GM19463 (cell line): ENCODE data around the gene MYO18B.

Experiments
- ATAC-seq: cut with Tn5 transposase; IDR thresholded peaks from one replicate; pipeline ENCODE4 v1.9.1; 2021; ENCODE audit warnings: mild to moderate bottlenecking, moderate library complexity; ENCODE audit not compliant: unreplicated experiment

MYO18B gene

DNA sequence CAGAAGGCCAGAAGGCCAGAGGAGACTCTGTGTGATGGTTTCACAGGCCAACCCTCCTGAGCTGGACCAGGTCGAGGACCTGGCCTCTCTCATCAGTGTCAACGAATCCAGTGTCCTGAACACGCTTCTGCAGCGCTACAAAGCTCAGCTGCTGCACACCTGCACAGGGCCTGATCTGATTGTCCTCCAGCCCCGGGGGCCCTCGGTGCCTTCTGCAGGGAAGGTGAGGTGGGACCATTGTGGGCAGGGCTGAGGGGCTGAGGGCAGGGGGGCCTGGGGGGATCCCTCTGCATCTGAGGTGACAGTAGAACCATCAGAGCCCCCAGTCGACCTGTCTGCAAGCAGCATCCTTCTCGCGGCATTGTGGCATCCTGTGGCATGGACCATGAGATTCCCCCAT lies 30.3 kb downstream of the MYO18B start:
- ATAC-seq, result no peak

- no peak for ATAC-seq
Observed at GRCh38 chr22:25774575-25775026, 32.6 kb downstream of the MYO18B start.

DNA sequence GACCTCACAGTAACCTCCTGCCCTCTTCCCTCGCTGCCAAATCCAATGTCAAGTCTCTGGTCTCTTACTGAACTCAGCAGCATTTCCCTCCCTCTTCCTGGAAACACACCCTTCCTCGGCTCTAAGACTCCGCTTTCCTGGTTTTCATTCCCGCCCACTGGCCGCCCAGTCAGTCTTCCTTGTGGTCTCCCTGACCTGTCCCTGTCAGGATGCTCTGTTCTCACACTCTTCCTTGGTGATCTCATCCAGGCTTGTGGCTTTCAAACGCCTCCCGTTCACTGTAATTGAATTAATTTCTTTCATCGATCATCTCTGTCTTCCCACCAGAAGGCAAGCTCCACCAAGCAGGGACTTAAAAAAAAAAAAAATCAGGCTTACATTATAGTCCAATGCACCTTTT lies 33.5 kb downstream of the MYO18B start:
- ATAC-seq, result no peak

DNA sequence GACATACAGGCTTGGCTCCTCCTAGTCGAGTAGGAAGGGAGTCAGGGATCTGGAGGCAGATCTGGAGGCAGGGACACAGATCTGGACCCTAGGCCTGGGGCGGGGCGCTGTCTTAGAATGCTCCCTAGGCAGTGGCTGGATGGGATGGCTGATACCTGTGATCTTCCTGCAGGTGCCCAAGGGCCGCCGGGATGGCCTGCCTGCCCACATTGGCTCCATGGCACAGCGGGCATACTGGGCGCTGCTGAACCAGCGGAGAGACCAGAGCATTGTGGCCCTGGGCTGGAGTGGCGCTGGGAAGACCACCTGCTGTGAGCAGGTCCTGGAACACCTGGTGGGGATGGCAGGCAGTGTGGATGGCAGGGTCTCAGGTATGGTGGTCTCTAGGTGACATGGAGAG lies 35.4 kb downstream of the MYO18B start:
- ATAC-seq, result no peak

GRCh38 chr22:25777870-25778269 lies 35.9 kb downstream of the MYO18B start:
- ATAC-seq, result no peak

GRCh38 chr22:25779426-25779825 lies 37.4 kb downstream of the MYO18B start:
- ATAC-seq, result no peak

- no peak for ATAC-seq
Observed at GRCh38 chr22:25779890-25780289, 37.9 kb downstream of the MYO18B start.

DNA sequence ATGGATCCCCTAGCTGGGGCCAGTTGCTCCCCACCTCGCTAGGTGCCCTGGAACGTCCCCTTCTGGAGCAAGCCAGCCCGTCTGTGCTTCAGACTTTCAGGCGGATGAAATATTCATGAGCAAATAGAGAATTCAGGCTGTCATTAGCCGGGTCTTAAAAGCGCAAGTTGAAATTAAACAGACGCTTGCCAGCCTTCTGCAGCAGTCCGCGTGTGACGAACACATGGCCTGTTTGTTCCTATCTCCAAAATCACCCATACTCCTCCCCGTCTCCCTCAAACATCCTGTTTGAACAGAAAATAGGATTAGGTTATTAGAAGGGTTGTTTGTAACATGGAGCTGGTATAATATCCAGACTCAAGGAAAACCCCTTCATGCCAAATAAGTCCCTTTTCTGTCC lies 38.7 kb downstream of the MYO18B start:
- ATAC-seq, result no peak

DNA sequence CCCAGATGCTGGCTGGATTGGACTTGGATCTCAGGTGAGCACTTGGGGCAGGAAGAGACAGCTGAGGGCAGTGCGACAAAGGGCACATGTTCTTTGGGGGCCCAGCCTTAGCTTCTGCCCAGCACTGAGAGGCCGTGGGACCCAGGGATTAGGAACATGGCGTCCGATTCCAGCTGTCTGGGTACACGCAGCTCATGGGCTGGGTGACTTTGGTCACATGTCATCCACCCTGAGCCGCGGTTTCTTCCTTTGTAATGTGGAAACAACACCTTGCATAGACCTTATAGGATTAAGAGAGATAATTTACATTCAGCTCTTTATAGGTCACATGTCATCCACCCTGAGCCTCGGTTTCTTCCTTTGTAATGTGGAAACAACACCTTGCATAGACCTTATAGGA lies 39.8 kb downstream of the MYO18B start:
- ATAC-seq, result no peak

GRCh38 chr22:25782831-25783230 lies 40.8 kb downstream of the MYO18B start:
- no peak for ATAC-seq

GRCh38 chr22:25783856-25784255 lies 41.9 kb downstream of the MYO18B start:
- no peak for ATAC-seq

DNA sequence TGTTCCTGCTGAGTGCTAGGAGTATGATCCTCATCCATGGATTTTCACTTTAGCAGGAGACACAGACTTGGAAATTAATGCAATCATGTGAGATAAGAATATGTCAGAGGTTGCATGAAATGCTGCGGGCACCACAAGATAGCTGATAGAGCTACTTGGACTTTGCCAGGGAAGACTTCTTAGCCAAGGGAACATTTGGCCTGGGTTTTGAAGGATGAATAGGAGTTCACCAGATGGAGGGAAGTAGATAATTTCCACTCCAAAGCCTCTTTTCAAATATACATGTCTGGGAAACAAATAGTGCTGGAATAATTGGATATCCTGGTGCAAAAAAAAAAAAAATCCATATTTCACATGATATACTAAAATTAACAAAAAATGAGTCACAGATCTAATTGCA lies 44.2 kb downstream of the MYO18B start:
- no peak for ATAC-seq

DNA sequence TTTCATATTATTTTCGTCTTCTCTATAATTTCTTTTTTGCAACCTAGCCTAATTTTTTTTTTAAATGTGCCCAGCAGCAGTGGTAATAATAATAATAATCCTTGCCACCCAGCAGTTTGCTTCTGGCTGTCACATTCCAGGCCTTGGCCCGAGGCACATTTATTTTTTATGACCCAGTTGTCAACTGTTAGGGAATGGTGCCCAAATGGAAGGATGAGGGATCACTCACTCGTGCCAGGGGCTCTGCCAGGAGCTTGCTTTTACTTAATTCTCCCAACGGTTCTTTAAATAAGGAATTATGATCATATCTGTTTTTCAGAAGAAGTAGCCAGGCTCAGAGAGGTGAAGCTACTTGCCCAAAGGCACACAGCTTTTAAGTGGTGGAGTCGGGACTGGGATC lies 49.6 kb downstream of the MYO18B start:
- ATAC-seq, result no peak

DNA sequence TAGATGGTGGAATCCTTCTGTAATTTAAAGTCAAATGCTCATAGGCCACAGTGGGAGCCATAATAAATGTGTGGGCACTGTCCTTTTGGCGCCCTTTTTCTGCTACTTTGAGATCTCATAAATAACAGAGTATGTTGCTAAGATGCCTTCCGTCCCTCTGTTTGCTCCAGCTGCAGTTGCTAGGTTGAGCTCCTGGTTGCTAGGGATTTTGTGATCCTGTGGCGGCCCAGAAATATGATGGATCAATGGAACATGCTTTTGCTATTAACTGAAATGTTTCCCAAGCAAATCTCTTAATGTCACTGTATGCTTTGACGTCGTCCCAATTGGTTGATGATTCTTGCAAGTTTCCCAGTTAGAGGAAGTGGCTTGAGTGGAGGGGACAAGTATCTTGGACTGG lies 53.5 kb downstream of the MYO18B start:
- no peak for ATAC-seq

DNA sequence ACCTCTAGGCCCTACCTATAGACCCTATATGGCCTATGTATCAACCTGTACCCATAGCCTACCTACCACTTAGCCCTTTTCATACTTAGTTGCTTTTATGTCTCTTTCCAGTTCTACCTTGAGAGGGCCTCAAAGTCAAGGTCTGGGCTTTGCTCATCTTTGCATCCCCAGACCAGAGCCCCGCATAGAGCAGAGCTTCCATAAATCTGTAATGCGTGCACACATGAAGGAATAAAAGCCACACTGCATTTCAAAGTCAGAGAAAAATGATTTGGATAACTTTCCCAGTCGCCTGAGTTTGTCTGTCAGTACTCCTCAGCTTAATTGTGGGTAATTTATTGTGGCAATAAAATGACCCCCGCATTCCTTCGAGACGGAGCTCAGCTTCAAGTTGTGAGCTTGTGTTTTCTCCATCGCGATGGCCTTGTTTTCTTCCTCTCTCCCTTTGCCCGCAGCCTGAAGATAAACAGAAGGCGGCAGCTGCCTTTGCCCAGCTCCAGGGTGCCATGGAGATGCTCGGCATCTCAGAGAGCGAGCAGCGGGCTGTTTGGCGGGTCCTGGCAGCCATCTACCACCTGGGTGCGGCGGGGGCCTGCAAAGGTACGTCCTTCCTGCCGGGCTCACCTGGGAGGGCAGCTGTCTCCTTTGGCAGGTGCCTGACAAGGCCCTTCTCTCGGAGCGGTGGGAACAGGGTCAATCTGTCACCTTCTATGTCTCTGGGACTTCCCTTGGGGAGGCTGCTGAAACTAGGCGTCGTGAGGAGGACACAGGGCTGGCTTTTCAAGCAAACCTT lies 55.7 kb downstream of the MYO18B start:
- ATAC-seq, result no peak

DNA sequence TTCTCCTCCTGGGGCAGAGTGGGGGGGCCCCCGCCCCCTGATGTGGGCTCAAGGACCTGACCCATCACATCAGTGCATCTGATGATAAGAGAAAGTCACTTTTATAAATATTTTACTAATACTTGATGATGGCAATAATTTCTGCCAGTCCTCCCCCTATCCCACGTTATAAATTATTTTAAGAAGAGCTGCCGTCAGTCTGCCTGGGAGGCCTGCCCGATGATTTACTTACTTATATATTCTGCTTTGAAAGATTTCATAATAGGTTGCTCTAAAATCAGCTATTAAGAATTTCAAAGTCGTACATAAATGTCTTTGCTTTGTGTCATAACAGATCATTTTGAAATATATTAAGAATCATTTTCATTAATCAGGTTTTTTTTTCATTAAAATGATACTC lies 58.8 kb downstream of the MYO18B start:
- ATAC-seq, result no peak

DNA sequence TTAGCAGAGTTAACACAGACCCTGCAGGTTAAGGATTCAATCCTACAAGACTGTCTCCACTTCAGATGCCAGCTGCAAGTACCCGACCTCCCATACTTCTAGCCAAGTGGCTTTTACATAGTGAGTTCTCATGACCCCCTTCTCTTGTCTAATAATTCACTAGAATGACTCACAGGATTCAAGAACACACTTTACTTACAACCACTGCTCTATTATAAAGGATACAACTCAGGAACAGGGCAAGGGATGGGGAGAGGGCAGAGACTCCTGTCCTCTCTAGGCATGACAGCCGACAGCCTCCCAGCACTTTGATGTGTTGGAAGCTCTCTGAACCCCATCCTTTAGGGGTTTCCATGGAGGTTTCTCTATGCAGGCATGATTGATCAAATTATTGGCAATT lies 60.0 kb downstream of the MYO18B start:
- no peak for ATAC-seq

DNA sequence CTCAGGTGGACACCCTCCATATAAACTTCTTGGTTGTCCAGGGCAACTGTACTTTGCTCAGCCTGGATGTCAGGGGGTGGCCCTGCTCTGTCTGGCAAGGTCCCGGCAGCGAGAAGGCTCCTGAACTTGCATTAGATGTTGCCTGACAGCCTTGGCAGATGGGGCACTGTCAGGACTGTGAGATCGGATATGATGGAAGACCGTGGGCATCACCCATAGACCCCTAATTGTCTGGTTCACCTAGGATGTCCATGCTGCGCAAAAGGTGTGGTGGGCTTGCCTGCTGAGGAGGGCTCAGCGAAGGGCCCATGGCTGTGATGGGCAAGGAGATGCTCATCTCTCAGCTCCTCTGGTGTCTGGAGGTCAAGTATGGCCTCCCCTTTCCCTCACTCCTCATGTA lies 62.7 kb downstream of the MYO18B start:
- no peak for ATAC-seq

DNA sequence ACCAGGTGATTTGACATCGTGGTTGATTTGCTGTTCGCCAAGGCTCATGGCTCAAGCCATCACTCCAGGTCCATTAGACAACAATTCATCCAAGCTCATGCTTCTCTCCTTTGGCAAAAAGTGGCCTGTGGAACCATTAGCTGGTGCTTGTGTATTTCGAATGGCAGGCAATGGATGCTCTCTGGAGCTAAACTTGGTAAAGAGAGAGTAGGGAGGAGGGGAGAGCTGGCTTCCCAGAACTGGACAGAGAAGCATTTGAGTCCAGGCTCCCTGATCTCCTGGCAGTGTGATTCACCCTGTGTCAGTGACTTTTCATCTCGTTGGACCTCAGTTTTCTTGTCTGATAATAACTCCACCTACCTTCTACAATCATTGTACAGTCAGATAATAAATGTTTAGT lies 64.6 kb downstream of the MYO18B start:
- no peak for ATAC-seq

DNA sequence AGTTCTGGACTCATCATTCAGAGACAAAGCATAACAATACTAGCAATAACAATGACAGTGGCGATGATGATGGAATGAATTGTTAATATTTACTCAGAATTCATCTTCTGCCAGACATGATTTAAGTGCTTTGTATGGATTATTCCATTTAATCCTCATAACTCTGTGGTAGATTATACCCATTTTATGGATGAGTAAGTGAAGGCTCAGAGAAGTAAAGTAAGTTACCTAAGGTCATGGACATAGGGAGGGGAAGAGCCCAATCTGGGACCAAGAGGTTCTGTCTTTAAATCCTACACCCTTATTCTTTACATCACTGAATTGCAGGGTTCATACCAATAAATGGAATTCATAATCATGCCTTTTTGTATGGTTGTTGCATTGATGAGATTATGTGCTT lies 72.7 kb downstream of the MYO18B start:
- no peak for ATAC-seq

GRCh38 chr22:25815561-25815960 lies 73.6 kb downstream of the MYO18B start:
- no peak for ATAC-seq

DNA sequence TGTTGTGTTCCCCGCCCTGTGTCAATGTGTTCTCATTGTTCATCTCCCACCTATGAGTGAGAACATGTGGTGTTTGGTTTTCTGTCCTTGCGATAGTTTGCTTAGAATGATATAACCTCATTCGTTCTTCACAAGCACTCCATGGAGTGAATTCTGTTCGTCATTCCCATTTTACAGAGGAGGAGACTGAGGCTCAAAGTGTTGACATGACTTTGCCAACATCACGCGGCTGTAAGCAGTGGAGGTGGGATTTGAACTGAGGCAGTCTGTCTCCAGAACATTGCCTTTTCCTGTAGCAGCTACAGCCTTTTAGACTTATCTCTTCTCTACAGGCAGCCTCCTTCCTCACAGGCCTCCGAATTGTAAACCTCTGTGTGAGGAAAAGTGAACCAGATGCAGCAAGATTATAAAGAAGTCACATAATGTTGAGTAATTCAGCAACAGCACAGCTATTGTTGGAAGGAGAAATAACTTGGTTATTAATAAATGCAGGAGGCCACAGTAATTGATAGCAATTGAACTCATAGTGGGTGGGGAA lies 74.6 kb downstream of the MYO18B start:
- ATAC-seq, result no peak
